Inflammatory macrophage treated with lipopolysaccharide for 1 hour (primary cell): Measurements from ENCODE around the gene SKIC8.
"Not testable (repeated sequence)": the region's sequence is repeated elsewhere in the genome, so short reads cannot be mapped to it uniquely, and the experiment has no call there.

Experiments
- DNase-seq, 2 donors: peaks; one replicate each; pipeline ENCODE4 v3.0.0-alpha.2; 2020 to 2022

SKIC8 gene

DNA sequence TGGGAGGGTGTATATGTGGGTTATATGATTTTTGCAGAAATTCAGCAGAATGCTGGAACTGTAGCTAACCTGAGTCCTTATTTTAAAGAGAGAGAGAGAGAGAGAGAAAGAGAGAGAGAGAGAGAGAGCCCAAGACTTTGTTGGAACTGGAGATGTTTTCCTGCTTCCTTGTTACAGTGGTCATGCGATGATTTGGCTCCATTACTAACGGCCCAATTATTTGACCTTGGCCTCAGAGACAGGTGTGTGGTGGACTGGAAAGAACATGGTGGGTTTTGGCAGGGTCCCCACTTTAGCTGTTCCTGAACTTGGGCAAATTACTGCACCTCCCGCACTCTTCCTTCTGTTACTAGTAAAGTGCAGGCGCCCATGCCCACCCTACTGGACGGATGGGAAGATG lies 50.3 kb downstream of the SKIC8 start:
- DNase-seq = no peak

GRCh38 chr15:78247911-78248310 lies 51.5 kb downstream of the SKIC8 start:
- DNase-seq = no peak

DNA sequence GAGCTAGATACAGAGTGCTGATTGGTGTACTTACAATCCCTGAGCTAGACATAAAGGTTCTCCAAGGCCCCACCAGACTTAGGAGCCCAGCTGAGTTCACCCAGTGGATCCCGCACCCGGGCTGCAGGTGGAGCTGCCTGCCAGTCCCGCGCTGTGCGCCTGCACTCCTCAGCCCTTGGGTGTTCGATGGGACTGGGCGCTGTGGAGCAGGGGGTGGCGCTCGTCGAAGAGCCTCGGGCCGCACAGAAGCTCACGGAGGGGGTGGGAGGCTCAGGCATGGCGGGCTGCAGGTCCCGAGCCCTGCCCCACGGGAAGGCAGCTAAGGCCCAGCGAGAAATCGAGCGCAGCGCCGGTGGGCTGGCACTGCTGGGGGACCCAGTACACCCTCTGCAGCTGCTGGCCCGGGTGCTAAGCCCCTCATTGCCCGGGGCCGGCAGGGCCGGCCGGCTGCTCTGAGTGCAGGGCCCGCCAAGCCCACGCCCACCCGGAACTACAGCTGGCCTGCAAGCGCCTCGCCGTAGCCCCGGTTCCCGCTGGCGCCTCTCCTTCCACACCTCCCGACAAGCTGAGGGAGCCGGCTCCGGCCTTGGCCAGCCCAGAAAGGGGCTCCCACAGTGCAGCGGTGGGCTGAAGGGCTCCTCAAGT lies 53.3 kb downstream of the SKIC8 start:
- DNase-seq = not testable (repeated sequence)

DNA sequence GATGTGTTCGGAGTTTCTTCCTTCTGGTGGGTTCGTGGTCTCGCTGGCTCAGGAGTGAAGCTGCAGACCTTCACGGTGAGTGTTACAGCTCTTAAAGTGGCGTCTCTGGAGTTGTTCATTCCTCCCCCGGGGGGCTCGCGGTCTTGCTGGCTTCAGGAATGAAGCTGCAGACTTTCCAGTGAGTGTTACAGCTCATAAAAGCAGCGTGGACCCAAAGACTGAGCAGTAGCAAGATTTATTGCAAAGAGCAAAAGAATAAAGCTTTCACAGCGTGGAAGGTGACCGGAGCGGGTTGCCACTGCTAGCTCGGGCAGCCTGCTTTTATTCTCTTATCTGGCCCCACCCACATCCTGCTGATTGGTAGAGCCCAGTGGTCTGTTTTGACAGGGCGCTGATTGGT lies 54.0 kb downstream of the SKIC8 start:
- not testable (repeated sequence) for DNase-seq

- no peak for DNase-seq
Measured at GRCh38 chr15:78244893-78245292, 54.5 kb downstream of the SKIC8 start.

DNA sequence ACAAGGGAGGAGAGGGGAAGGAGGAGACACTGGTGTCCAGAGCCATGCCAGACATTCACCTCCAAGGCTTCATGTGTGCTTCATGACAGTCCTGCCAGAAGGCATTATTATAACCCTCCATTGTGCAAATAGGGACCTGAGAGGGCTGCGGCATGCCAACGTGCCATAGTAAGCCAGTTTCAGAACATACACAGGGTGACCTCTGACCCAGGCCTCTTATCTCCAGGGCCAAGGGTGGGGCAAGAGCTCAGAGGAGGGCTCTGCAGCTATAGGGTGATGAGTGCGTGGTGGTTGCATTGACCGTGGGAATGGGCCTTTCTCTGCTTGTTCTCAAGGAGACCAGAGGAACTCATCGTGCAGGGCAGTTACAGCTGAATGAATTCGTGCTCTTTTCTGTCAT lies 55.3 kb downstream of the SKIC8 start:
- no peak for DNase-seq

DNA sequence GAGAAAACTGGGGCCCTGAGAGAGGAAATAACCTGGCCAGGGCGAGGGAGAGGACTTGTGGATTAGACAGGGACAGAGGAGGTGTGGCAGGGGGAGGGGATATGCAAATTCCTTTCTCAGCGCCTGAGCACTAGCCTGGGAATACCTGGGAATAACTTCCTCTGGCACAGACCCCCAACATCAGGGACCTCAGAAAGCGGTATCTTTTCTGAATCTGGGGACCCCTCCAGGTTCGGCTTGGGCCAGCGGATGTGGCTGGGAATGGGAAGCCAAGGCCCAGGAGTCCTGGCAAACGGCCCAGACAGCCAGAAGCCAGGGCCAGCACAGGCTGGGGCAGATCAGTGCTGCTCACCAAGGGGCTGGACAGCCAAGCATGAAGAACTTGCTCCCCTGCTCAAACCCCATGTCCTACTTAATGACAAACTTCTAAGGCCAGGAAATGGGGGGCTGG lies 55.9 kb downstream of the SKIC8 start:
- no peak for DNase-seq

DNA sequence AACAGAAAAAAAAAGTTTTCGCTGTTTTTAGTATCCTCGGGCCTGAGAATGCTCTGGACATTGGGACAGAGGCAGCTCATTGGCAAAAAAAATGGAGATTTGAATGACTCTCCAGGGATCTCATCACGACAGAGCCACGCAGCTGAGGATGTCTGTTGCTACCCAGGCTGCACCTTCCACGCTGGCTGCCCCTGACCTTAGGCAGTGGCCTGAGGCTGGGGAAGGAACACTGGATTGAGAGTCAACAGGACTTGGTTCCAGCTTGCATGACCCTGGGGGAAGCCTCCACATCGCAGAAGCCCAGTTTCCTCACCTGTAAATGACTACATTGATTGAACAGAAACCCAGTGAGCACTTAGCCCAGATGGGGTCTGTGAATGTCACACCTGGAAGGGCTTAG lies 56.4 kb downstream of the SKIC8 start:
- DNase-seq = no peak

DNA sequence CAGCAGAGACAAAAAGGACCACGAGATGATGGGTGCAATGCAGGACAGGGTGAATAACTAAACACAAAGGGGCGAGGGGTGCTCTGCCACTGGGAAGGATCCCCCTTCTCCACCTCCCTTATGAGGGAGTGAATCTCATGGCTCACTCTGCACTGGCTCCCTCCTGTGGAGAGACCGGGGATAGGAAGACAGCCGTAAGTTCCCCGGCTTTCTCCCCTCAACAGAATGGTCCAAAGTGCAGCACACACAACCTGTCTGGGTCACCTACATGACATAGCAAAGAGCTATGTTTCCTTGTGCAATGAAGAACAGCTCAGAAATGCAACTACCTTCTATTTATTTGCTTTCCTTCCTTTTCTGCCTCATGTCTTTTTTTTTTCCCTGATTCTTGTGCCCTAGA lies 57.3 kb downstream of the SKIC8 start:
- DNase-seq = peak in 1 of 2 donors; percentile 54

DNA sequence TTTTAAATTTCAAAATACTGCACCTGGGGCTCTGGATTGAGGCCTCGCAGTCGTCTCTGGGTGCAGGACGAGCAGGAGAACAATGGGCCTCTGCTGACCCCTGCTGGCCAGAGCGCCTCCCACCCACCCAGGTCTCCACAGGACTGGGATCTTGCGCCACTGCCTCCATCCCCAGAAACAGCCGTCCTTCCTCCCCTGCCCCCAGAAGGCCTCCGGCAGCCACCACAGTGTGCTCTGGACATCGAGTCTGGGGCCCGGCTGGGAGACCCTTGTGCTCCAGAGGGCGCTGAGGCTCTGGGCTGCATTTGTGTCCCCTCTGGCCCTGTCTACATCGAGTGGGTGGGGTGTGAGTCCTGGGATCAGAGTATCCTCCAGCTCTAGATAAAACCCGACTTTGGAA lies 58.4 kb downstream of the SKIC8 start:
- peak; percentile 48 to 90 for DNase-seq

- no peak for DNase-seq
Measured at GRCh38 chr15:78239811-78240210, 59.6 kb downstream of the SKIC8 start.

DNA sequence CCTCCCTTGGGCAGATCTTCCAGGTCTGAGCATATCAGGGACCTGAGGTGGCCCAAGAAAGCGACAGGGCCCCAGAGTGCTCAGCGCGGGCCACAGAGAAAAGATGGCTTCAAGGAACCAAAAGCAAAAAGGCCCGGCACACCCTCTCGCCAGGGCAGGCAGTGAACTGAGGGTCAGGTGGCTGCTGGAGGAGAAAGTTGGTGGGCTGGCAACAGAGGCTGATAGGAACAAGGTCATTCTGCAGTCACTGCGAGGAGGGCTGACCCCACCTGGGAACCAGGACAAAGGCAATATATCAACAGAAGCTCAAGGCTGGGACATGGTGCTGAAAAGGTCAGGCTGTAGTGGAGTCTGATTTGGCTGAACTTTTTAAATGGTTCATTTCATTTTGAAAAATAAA lies 62.3 kb downstream of the SKIC8 start:
- DNase-seq = no peak

GRCh38 chr15:78236491-78236890 lies 62.9 kb downstream of the SKIC8 start:
- DNase-seq = no peak

DNA sequence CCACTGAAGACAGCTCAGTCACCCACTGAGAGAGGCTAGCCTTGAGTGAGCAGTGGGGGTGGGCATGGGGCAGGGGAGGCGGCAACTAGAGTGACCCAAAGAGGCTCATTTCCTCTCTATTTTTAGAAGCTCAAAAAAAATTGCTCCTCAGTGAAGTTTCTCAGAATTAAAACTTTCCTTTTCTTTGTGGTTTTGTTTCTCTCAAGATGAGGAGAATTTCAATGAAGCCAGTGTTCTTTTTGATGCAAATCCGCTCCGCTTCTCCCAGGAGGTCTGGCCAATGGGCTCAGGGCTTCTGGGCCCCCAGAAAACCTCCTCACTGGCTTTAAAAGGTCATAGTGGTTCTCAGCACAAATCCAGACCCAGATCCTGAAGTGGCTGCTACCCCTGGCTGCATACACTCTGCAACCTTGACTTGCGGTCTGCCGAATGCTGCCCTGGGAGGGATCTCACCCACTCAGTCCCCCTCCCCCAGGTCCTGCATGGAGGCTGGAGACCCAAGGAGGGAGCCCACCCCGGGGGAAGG lies 64.8 kb downstream of the SKIC8 start, which contains the start of gene ACSBG1:
Gene ACSBG1 (minus strand): TSS at position 51 of the 526 bp plus-strand sequence. CDS start 64 bp downstream, outside the sequence.
- DNase-seq = no peak

GRCh38 chr15:78233496-78233895 lies 65.9 kb downstream of the SKIC8 start:
- no peak for DNase-seq
